Lower lobe of right lung (tissue), 2 donors: Measurements from ENCODE around the gene RAB3GAP2. TPM values are rescaled to one million over a fixed set of nuclear protein-coding genes. Genes with fewer than 3 reads are reported as not detected.

Experiments used
- ATAC-seq, 2 donors: fragments of 200-7000 bp; cut with Tn5 transposase; one replicate each; pipeline ENCODE4 v1.9.1; 2020 to 2022; ENCODE audit warnings: mild to moderate bottlenecking in 2 of 2, moderate library complexity in 2 of 2
- DNase-seq: peaks from one replicate; pipeline ENCODE4 v3.0.0-alpha.2; 2020
- H3K27ac ChIP-seq: fragments of 200-600 bp; one replicate; pipeline ENCODE4 v1.8.0; 2022
- H3K27me3 ChIP-seq: fragments of 200-600 bp; one replicate; pipeline ENCODE4 v1.8.0; 2022; ENCODE audit warnings: low read depth
- H3K36me3 ChIP-seq: fragments of 200-600 bp; one replicate; pipeline ENCODE4 v1.8.0; 2022; ENCODE audit warnings: mild to moderate bottlenecking
- H3K4me1 ChIP-seq: fragments of 200-600 bp; one replicate; pipeline ENCODE4 v1.8.0; 2022
- H3K4me3 ChIP-seq: fragments of 200-600 bp; one replicate; pipeline ENCODE4 v1.8.0; 2022; ENCODE audit warnings: mild to moderate bottlenecking
- H3K9me3 ChIP-seq: fragments of 200-600 bp; one replicate; pipeline ENCODE4 v1.8.0; 2022
- intact Hi-C: fragments of 100-400 bp; cut with DNase I; formaldehyde crosslinking; loops from one replicate; pipeline ENCODE4 v1.11.0; 2022
- total RNA-seq: library from RNA; stranded (reverse); fragmentation: NEBNext Ultra II Directional; extraction: Animal tissue kit (Norgen Biotek cat#: 25700); gene quantifications from one replicate; pipeline ENCODE4 v1.2.1, GENCODE V29; 2021
- TF ChIP-seq, protein P1 (sequence below): fragments of 200-600 bp; IDR thresholded peaks from one replicate; pipeline ENCODE4 v1.8.0; 2022; ENCODE audit warnings: antibody characterized with exemption, mild to moderate bottlenecking
- donor health status: DM: no; HTN: yes; CAD: no; lungs with severe emphysema.

The RAB3GAP2 gene
- total RNA-seq, 1 donor from 2014 or later, result 36.1 TPM

DNA sequence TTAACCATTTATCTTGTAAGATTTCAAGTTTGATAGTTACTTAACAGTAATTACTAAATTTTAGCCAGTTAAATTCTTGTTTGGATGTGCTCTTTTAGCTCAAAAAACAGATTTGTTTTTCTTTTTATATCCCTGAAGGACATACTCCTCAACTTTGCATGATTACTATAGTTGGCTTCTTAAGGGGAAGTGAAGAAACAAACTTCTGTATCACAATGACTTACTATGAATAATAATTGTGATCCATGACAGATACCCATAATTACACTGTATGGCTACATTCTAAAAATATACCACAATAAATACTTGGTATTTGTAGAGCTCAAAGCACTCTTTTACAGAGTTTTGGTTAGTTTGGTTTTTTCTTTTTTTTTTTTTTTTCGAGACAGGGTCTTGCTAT is 122.5 kb downstream of the RAB3GAP2 start:
- Histone ChIP-seq H3K9me3 (no peaks in the 10 kb centered on the region), H3K27me3 (no peaks in the 10 kb centered on the region), H3K27ac (no peak overlapping the region), H3K4me3 (no peak overlapping the region), H3K36me3 (peaks cover 81% of the 10 kb centered on the region), H3K4me1 (no peaks in the 10 kb centered on the region)
- ATAC-seq (no peak), DNase-seq (no peak)
- intact Hi-C loops, result no loop called here
- TF ChIP-seq, protein P1, sequence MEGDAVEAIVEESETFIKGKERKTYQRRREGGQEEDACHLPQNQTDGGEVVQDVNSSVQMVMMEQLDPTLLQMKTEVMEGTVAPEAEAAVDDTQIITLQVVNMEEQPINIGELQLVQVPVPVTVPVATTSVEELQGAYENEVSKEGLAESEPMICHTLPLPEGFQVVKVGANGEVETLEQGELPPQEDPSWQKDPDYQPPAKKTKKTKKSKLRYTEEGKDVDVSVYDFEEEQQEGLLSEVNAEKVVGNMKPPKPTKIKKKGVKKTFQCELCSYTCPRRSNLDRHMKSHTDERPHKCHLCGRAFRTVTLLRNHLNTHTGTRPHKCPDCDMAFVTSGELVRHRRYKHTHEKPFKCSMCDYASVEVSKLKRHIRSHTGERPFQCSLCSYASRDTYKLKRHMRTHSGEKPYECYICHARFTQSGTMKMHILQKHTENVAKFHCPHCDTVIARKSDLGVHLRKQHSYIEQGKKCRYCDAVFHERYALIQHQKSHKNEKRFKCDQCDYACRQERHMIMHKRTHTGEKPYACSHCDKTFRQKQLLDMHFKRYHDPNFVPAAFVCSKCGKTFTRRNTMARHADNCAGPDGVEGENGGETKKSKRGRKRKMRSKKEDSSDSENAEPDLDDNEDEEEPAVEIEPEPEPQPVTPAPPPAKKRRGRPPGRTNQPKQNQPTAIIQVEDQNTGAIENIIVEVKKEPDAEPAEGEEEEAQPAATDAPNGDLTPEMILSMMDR, result no peak

DNA sequence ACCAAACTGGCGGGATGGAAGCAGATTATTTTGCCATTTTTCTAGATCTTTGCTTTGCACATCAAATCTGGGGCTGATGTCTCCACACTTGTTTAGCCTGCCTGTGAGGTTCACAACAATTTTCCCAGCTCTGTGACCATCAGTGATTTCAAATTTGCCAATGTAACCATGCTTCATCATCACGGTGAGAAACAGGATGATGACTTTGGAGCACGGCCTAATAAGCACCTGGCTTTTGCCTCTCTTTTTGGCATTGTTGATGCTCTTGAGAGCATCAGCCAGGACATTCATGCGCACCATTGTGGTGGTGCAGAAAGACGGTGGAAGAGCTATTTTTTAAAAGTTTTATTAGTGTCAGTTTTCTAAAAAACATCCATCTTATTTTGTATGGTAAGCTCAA is 128.2 kb downstream of the RAB3GAP2 start:
- Histone ChIP-seq H3K4me1 (no peaks in the 10 kb centered on the region), H3K9me3 (no peaks in the 10 kb centered on the region), H3K27me3 (no peaks in the 10 kb centered on the region), H3K4me3 (no peak overlapping the region), H3K27ac (no peak overlapping the region), H3K36me3 (peaks cover 94% of the 10 kb centered on the region)
- TF ChIP-seq, protein P1, result no peak
- intact Hi-C loops, result no loop called here
- ATAC-seq (no peak), DNase-seq (no peak)

DNA sequence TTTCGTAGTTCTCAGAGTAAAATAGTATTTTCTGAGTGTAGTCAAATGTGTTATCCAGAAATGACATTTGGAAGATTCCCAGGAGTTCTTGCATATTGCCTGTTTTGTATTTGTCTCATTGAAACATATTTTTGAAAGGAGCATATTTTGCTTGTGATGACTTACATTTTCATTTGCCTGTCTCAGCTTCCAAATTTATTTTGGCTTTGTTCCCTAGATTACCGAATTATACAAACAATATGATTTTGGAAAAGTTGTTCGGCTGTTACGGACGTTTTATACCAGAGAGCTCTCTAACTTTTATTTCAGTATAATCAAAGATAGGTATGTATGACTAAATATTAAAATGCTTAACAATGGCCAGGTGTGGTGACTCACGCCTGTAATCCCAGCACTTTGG is 132.3 kb downstream of the RAB3GAP2 start:
- TF ChIP-seq, protein P1, result no peak
- no peaks in the 10 kb centered on the region for H3K27me3 ChIP-seq
- DNase-seq, result no peak
- ATAC-seq, result no peak
- H3K27ac ChIP-seq, result no peak overlapping the region
- H3K36me3 ChIP-seq, result peaks cover 92% of the 10 kb centered on the region
- no peaks in the 10 kb centered on the region for H3K9me3 ChIP-seq
- no peak overlapping the region for H3K4me3 ChIP-seq
- no peaks in the 10 kb centered on the region for H3K4me1 ChIP-seq
- intact Hi-C loops, result no loop called here

DNA sequence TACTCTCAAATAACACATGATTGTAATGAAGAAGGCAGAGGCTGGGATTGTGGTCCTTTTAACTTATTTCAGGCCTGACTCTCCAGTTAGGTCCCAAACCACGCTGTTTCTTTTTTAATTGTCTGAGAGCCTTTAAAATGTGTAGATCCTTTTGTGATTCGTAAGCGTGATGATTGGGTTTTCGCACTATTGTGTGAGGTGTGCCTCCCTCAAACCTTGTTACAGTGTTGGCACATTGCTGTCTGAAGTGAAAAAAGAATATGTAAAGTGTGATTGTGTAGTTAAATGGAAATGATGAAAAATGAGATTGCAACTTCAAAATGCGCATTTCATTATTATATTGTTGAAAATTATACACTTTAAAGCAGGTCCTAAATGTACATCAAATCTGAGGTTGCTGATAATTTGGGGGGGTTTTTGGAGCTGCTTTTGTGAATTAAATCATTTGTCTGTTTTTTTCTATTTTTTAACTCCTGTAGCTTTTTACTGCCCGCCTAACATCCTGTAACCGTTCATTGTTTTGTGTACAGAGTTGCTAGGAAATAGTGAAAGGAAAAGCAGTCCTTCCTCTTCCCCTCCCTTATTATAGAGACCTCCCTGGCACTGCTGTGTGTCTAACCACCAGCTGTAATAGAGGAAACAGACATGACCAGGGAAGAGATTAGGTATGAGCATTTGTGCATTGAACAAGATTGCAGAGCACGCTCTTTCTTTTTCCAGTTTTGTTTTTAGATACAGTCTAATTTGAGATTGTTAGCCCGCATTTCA is 135.1 kb downstream of the RAB3GAP2 start:
- ATAC-seq (peak; percentile 71 to 89), DNase-seq (no peak)
- Histone ChIP-seq H3K27me3 (no peaks in the 10 kb centered on the region), H3K27ac (peak overlapping the region; percentile 56), H3K36me3 (peaks cover 94% of the 10 kb centered on the region), H3K4me1 (no peaks in the 10 kb centered on the region), H3K9me3 (no peaks in the 10 kb centered on the region), H3K4me3 (no peak overlapping the region)
- intact Hi-C loops, result no loop called here
- TF ChIP-seq, protein P1, result no peak

DNA sequence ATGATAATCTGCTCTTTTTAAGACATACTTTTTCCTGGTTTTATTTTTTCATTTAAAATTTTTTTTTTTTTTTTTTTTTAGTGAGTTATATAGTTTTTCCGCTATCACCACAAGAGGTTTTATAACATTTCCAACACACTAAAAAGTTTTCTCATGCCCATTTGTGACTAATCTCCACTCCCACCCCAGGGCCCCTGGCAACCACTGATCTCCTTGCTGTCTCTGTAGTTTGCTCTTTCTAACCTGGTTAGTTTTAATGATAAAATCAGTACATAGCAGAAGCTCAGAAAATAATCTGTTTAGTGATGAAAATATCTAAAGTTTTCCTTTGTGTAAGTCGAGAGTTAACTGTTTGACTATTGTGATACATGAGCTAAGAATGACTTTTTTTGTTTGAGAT is 136.5 kb downstream of the RAB3GAP2 start:
- H3K4me1 ChIP-seq, result no peaks in the 10 kb centered on the region
- H3K27me3 ChIP-seq, result no peaks in the 10 kb centered on the region
- no peak for ATAC-seq
- peaks cover 80% of the 10 kb centered on the region for H3K36me3 ChIP-seq
- DNase-seq, result no peak
- TF ChIP-seq, protein P1, result no peak
- H3K9me3 ChIP-seq, result no peaks in the 10 kb centered on the region
- intact Hi-C loops, result no loop called here
- no peak overlapping the region for H3K27ac ChIP-seq
- H3K4me3 ChIP-seq, result no peak overlapping the region
